Hematopoietic multipotent progenitor cell treated with erythropoietin and hydrocortisone succinate and interleukin-3 and kit ligand, for 17 days (in vitro differentiated cells): Measurements from ENCODE around the gene BECN2.

Experiments
- DNase-seq: peaks from one replicate; pipeline ENCODE4 v3.0.0-alpha.2; 2015; ENCODE audit warnings: low spot score

BECN2 gene, protein sequence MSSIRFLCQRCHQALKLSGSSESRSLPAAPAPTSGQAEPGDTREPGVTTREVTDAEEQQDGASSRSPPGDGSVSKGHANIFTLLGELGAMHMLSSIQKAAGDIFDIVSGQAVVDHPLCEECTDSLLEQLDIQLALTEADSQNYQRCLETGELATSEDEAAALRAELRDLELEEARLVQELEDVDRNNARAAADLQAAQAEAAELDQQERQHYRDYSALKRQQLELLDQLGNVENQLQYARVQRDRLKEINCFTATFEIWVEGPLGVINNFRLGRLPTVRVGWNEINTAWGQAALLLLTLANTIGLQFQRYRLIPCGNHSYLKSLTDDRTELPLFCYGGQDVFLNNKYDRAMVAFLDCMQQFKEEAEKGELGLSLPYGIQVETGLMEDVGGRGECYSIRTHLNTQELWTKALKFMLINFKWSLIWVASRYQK

DNA sequence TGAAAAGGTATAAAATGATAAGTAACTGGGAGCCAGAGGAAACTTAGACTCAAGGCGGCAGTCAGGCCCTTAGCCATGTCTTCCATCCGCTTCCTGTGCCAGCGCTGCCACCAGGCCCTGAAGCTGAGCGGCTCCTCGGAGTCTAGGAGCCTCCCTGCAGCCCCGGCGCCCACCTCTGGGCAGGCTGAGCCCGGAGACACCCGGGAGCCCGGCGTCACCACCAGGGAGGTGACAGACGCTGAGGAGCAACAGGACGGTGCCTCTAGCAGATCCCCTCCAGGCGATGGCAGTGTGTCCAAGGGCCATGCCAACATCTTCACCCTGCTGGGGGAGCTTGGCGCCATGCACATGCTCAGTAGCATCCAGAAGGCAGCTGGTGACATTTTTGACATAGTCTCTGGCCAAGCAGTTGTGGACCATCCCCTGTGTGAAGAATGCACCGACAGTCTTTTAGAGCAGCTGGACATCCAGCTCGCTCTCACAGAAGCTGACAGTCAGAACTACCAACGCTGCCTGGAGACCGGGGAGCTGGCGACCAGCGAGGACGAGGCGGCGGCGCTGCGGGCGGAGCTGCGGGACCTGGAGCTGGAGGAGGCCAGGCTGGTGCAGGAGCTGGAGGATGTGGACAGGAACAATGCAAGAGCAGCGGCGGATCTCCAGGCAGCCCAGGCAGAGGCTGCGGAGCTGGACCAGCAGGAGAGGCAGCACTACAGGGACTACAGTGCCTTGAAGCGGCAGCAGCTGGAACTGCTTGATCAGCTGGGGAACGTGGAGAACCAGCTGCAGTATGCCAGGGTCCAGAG is at the start of gene BECN2:
Gene BECN2 (plus strand): TSS at position 76 of the 803 bp plus-strand sequence. CDS start 0 bp downstream, at position 76.
- DNase-seq = no peak

GRCh38 chr1:241916196-241916595 is 41.4 kb upstream of the BECN2 start:
- DNase-seq = no peak

GRCh38 chr1:241917487-241917886 is 40.1 kb upstream of the BECN2 start:
- no peak for DNase-seq

GRCh38 chr1:241918879-241919278 is 38.7 kb upstream of the BECN2 start:
- DNase-seq = no peak

DNA sequence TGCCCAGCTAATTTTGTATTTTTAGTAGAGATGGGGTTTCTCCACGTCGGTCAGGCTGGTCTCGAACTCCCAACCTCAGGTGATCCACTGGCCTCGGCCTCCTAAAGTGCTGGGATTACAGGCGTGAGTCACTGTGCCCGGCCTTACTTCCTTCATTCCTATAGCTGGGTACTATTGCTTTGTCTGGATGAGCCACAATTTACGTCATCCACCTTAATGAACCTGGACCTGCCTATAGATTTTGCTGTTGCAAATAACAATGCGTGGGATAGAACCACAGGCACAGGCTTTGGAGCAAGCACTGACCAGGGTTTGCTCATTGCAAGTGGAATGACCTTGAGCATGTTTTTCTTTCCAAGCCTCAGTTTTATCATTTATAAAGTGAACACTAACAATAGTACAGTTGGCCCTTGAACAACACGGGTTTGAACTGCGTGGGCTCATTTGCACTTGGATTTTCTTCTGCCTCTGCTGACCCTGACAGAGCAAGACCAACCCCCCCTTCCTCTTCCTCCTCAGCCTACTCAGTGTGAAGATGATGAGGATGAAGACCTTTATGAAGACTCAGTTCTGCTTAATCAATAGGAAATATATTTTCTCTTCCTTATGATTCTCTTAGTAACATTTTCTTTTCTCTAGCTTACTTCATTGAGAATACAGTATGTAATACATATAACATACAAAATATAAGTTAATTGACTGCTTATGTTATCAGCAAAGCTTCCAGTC is 33.3 kb upstream of the BECN2 start:
- DNase-seq = no peak

DNA sequence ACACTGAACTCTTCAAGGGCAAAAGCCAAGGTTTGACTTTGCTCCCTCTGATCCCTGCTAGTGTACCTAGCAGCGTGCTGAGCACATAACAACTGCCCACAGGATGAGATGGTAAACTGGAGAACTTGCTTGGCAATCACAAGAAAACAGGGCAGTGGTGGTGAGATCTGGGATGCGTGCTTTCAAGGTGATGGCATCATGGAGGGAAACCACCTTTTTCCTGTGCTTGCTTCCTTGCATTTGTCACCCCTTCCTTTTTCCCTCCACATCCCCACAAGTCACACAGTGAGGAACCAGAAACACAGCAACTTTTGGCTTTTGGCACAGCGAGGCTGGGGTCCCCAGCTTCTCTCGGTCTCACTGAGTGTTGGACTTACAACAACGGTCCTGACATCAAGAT is 31.4 kb upstream of the BECN2 start:
- DNase-seq = no peak

DNA sequence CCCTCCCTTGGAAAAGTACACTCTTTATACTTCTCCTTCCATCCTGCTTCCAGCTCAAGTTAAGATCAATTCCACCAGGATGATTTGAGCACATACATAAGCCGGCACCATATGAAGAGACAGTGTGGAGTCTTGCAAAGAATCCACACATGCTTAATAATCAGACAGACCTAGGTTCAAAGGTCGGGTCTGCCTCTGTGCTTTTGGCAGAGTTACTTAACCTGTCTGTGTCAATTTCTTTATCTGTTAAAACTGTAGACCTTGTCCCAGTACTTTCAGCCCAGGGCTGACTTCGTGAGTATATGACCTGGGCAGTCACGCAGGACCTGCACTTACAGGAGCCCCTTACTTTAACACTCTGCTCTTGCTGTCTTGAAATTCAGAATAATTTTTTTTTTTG is 30.2 kb upstream of the BECN2 start:
- no peak for DNase-seq

GRCh38 chr1:241932845-241933244 is 24.7 kb upstream of the BECN2 start:
- no peak for DNase-seq

GRCh38 chr1:241934201-241934848 is 23.2 kb upstream of the BECN2 start:
- DNase-seq = no peak

GRCh38 chr1:241934866-241935265 is 22.7 kb upstream of the BECN2 start:
- DNase-seq = no peak

- DNase-seq = no peak
These were observed 17.8 kb upstream of the BECN2 start for GRCh38 chr1:241939798-241940197.

GRCh38 chr1:241942738-241943137 is 14.8 kb upstream of the BECN2 start:
- no peak for DNase-seq

DNA sequence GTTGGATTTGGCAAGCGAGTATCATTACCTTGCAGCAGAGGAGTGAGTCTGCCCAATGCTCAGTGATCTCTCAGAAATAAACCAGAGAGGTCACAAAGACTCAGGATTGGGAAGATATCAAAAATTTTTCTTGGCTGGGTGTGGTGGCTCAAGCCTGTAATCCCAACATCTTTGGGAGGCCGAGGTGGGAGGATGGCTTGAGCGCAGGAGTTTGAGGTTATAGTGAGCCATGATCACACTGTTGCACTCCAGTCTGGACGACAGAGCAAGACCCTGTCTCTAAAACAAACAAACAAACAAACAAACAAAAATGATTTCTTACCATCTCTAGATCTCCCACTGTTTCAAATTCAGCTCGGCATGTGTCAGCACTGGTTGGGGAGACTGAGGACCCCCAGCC is 13.3 kb upstream of the BECN2 start:
- no peak for DNase-seq

- no peak for DNase-seq
These were observed 10.2 kb upstream of the BECN2 start for GRCh38 chr1:241947354-241947753.

- DNase-seq = no peak
These were observed 7.2 kb upstream of the BECN2 start for GRCh38 chr1:241950390-241950789.

GRCh38 chr1:241962153-241962552 is 4.6 kb downstream of the BECN2 start:
- DNase-seq = no peak

- no peak for DNase-seq
These were observed 6.2 kb downstream of the BECN2 start for GRCh38 chr1:241963722-241964121.

DNA sequence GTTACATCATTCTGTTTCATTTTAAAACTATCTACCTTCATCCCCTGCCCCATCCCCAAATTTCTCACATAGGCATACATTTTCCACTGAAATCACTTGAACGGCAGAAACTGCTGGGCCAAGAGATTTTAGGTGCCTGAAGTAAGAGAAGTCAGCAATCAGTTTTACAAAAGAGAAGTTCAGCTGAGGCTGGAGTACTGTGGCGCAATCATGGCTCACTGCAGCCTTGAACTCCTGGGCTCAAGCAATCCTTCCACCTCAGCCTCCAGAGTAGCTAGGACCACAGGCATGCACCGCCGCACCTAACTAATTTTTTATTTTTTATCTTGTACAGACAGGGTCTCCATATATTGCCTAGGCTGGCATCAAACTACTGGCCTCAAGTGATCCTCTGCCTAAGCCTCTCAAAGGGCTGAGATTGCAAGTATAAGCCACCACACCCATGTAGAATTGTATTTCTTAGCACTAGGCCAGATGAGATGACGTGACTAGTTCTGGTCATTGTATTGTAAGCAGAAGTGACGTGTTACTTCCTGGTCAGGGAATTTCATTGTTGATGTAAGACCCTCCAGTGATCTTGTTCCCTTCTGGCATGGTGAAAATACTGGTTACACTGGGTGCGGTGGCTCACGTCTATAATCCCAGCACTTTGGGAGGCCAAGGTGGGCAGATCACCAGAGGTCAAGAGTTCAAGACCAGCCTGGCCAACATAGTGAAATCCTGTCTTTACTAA is 7.1 kb downstream of the BECN2 start:
- DNase-seq = no peak

DNA sequence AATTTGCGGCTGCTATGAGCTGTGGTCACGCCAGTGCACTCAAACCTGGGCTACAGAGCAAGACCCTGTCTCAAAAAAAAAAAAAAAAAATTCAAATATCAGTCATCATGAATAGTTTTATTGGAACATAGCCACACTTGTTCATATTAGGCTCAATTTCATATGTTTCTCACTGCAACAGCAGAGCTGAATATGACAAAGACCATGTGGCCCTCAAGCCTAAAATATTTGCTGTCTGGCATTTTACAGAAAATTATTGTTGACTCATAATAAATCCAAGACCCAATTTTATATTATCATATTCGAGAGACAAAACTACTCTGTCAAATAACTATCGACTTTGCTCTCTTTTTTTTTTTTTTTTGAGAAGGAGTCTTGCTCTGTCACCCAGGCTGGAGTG is 11.0 kb downstream of the BECN2 start:
- DNase-seq = no peak

DNA sequence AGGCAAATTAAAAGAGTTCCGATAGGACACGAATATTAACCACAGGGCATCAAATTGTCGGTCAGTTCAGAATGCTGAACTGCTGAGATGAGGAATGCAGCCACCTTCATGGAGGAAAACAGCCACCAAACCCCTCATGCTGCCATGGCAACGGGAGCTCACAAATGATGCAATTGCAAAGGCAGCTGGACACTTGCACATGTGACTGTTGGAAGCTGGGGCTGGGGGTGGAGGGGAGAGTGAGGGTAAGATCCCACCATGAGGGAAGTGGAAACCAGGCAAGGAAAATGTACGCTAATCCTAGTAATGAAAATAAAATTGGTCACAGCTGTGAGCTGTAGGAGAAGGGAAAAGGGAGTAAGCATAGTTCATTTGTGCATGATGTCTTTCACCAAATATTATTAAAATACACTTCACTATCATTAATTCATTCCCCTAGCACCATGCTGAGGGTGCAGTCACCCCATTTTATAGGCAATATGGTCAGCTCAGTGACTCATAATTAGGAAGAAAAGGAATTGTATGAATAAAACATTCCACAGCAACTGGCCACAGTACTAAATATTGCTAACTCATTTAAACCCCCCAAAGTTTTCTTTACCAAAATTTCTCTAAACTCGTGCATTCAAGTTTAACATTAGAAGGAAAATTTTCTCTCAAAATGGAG is 15.3 kb downstream of the BECN2 start:
- no peak for DNase-seq

DNA sequence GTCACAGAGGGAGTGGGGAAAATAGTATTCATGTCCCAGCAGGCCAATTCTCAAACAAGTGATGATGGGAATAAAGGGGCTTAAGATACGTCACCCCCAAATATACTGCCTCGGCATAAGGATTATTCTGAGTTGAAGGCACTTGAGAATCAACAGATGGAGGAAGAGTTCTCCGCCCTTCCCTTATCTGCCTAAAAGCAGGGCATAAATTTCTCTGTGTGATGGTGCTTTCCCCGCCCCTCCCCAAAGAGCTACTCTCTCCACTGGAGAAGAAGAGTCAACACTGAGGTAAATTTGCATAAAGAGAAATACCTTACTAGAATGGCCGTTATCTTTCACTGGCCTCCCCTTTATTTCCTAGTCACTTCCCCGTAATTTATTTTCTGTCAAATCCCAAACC is 18.7 kb downstream of the BECN2 start:
- no peak for DNase-seq
